ENCODE results near the gene IFT81. TPM values are rescaled to one million over a fixed set of nuclear protein-coding genes. Genes with fewer than 3 reads are reported as not detected.
"Not testable (repeated sequence)": the region's sequence is repeated elsewhere in the genome, so short reads cannot be mapped to it uniquely, and the experiment has no call there.

The IFT81 gene
- total RNA-seq, 1 donor from 2014 or later, result 4.3 TPM

GRCh38 chr12:110227138-110227537 is 103.0 kb downstream of the IFT81 start:
- intact Hi-C loops (cut with micrococcal nuclease), result no loop called here
- DNase-seq, result no peak
- ChIA-PET POLR2A (interaction anchor here (0.7 kb wide), 1 partner anchor 271 kb away, joined by 6 read pairs; no protein-coding TSS in a partner anchor), CTCF (no interaction called here)
- Mint-ChIP-seq H3K27ac (no peak overlapping the region), H3K27me3 (no peaks in the 10 kb centered on the region), H3K4me1 (no peaks in the 10 kb centered on the region), H3K9me3 (no peaks in the 10 kb centered on the region), H3K36me3 (ENCODE audit: low read depth) (no peaks in the 10 kb centered on the region), H3K4me3 (no peak overlapping the region)
- no peak for TF ChIP-seq CTCF (IDR thresholded peaks at IDR 0.05)
- no peak for ATAC-seq (ENCODE audit: low read depth)

- H3K36me3 Mint-ChIP-seq (ENCODE audit: low read depth); H3K4me3 Mint-ChIP-seq; intact Hi-C loops (cut with micrococcal nuclease); ATAC-seq (ENCODE audit: low read depth); CTCF ChIA-PET; H3K27me3 Mint-ChIP-seq; H3K9me3 Mint-ChIP-seq; H3K4me1 Mint-ChIP-seq; POLR2A ChIA-PET; H3K27ac Mint-ChIP-seq; DNase-seq: not testable (repeated sequence)
Measured at GRCh38 chr12:110228348-110228747, 104.2 kb downstream of the IFT81 start.

GRCh38 chr12:110228756-110229155 is 104.6 kb downstream of the IFT81 start:
- TF ChIP-seq CTCF (IDR thresholded peaks at IDR 0.05), result no peak
- intact Hi-C loops (cut with micrococcal nuclease), result no loop called here
- Mint-ChIP-seq H3K36me3 (ENCODE audit: low read depth) (no peaks in the 10 kb centered on the region), H3K9me3 (no peaks in the 10 kb centered on the region), H3K27ac (no peak overlapping the region), H3K4me3 (no peak overlapping the region), H3K27me3 (no peaks in the 10 kb centered on the region), H3K4me1 (no peaks in the 10 kb centered on the region)
- ChIA-PET POLR2A (no interaction called here), CTCF (no interaction called here)
- ATAC-seq (ENCODE audit: low read depth) (no peak), DNase-seq (no peak)

GRCh38 chr12:110229409-110229808 is 105.3 kb downstream of the IFT81 start:
- Mint-ChIP-seq H3K4me3 (no peak overlapping the region), H3K4me1 (peaks cover 2% of the 10 kb centered on the region), H3K9me3 (no peaks in the 10 kb centered on the region), H3K27me3 (no peaks in the 10 kb centered on the region), H3K27ac (no peak overlapping the region), H3K36me3 (ENCODE audit: low read depth) (no peaks in the 10 kb centered on the region)
- ATAC-seq (ENCODE audit: low read depth) (no peak), DNase-seq (no peak)
- intact Hi-C loops (cut with micrococcal nuclease), result no loop called here
- ChIA-PET POLR2A (no interaction called here), CTCF (no interaction called here)
- TF ChIP-seq CTCF (IDR thresholded peaks at IDR 0.05), result no peak

GRCh38 chr12:110230655-110231054 is 106.5 kb downstream of the IFT81 start:
- Mint-ChIP-seq H3K36me3 (ENCODE audit: low read depth) (no peaks in the 10 kb centered on the region), H3K9me3 (no peaks in the 10 kb centered on the region), H3K27me3 (no peaks in the 10 kb centered on the region), H3K4me3 (no peak overlapping the region), H3K4me1 (peaks cover 7% of the 10 kb centered on the region), H3K27ac (no peak overlapping the region)
- POLR2A ChIA-PET, result no interaction called here
- CTCF ChIA-PET, result no interaction called here
- intact Hi-C loops (cut with micrococcal nuclease), result no loop called here
- no peak for DNase-seq
- no peak for TF ChIP-seq CTCF (IDR thresholded peaks at IDR 0.05)
- ATAC-seq (ENCODE audit: low read depth), result no peak

GRCh38 chr12:110233212-110233903 is 109.2 kb downstream of the IFT81 start:
- H3K9me3 Mint-ChIP-seq, result no peaks in the 10 kb centered on the region
- H3K27me3 Mint-ChIP-seq, result no peaks in the 10 kb centered on the region
- ATAC-seq (ENCODE audit: low read depth) (no peak), DNase-seq (no peak)
- ChIA-PET CTCF (interaction anchor here (1.0 kb wide), 1 partner anchor 655 kb away, joined by 3 read pairs; no protein-coding TSS in a partner anchor), POLR2A (no interaction called here)
- intact Hi-C loops (cut with micrococcal nuclease), result no loop called here
- H3K27ac Mint-ChIP-seq, result no peak overlapping the region
- H3K4me1 Mint-ChIP-seq, result peaks cover 7% of the 10 kb centered on the region
- no peak overlapping the region for H3K4me3 Mint-ChIP-seq
- no peak for TF ChIP-seq CTCF (IDR thresholded peaks at IDR 0.05)
- no peaks in the 10 kb centered on the region for H3K36me3 Mint-ChIP-seq (ENCODE audit: low read depth)
